ENCODE results near the gene UCN2.

GRCh38 chr3:48562367-48563095, 1.1 kb downstream of the UCN2 start:
- TF ChIP-seq POLR2A (IDR thresholded peaks at IDR 0.05) = no peak
- TF ChIP-seq CTCF (IDR thresholded peaks at IDR 0.05) = no peak
